Measurements from ENCODE around the gene LAGE3.
A peak's percentile ranks its signal among the peaks of the same experiment; 100 is the strongest.
"Not testable (repeated sequence)": the region's sequence is repeated elsewhere in the genome, so short reads cannot be mapped to it uniquely, and the experiment has no call there.

Gene LAGE3

GRCh38 chrX:154501423-154501822 is 22.3 kb upstream of the LAGE3 start:
- DNase-seq: not testable (repeated sequence)

DNA sequence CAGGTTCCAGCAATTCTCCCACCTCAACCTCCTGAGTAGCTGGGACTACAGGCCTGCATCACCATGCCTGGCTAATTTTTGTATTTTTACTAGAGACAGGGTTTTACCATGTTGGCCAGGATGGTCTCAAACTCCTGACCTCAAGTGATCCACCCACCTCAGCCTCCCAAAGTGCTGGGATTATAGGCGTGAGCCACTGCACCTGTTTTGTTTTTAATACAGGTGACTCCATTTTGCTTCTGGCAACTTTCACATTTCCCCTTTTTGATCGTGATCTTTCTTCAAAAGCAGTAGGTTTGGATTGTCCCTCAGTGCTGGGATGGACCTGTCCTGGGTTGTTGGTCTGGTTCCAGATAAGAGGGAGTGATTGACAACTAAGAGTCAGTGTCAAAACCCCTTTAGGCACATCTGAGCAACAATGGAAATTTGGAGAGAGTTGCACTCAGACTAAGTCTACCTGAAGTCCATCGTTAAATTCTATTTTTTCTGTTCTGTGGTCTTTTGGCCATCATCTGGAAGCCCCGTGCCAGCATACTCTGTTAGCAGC is 17.6 kb upstream of the LAGE3 start:
- DNase-seq: not testable (repeated sequence)

DNA sequence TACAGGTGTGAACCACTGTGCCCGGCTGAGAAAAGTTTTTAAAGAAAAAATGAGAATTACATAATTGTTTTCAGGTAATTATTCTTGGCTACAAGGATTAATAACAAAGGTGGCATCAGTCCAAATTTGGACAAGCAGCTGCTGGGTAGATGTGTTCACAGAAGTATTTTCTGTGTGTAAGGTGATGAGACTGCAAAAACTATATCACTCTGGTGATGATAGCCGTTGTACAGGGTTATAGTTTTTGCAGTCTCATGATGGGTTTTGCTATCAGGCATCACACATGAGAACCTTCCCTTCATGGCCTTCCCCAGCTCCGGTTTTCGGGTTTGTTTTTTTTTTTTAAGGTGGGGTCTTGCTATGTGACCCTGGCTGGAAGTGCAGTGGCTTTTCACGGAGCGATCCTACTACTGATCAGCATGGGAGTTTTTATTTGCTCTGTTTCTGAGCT is 16.4 kb upstream of the LAGE3 start:
- DNase-seq: no peak

DNA sequence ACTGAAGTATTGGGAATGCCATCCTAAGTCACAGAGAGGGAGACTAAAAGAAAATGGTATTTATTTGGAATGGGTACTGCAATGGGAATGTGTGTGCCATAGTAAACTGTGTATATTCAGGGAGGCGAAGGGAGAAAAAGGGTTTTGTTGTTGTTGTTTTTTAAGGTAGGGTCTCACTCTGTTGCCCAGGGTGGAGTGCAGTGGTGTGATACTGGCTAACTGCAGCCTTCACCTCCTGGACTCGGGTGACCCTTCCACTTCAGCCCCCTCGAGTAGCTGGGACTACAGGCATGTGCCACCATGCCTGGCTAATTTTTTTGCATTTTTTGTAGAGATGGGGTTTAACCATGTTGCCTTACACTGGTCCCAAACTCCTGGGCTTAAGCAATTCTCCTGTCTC is 15.6 kb upstream of the LAGE3 start:
- DNase-seq: no peak

DNA sequence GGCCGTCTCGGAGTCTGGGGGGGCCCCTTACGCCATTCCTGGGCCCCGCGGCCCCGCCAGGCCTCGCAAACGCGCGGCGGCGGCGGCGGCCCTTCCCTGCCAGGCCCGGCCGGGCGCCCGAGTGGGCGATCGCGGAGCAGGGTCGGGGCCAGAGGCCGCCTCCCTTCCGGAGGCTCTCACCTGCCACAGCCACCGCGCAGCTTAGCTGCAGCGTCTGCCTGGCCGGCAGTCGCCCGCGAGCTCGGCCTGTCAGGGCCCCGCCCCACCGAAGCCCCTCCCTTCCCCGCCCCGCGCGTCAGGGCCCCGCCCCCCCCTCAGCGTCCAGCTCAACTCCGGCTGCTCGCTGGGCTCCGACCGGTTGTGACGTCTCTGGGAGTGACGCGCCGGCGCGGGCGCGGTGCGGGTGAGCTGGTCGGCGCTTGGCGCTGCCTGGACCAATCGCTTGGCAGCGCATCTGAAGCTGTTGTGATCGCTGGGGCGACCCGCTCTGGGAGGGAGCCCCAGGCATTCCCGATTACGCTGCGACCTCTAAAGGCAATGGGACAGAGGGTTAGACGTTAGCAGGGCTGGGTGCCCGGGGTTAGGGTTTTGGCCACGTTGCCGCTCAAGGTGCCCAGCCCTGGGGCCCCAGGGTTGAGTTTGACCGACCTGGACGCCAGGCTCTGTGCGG is 11.5 kb upstream of the LAGE3 start, which contains the start of gene SLC10A3:
Gene SLC10A3 (minus strand): TSS at position 216 of the 670 bp plus-strand sequence. CDS start 1,689 bp downstream, outside the sequence.
- DNase-seq: peak; percentile 86

DNA sequence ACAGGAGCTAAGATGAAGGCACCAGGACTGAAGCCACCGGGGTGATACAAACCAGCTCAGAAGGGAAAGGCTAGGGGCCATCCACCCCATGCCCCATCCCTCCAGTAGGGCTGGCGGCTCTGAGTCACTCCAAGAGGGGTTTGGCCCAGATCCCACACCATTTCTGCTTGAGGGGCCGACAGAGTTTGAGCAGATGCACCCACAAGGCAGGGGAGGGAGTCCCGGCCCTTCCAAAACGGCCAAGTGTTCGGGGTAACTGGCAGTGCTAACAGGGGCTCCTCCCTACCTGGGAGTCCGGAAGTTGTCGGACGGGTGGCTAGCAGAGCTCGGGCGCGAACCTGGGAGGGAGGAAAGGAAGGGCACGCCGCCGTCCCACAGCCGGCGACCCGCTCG is 10.9 kb upstream of the LAGE3 start:
- no peak for DNase-seq

DNA sequence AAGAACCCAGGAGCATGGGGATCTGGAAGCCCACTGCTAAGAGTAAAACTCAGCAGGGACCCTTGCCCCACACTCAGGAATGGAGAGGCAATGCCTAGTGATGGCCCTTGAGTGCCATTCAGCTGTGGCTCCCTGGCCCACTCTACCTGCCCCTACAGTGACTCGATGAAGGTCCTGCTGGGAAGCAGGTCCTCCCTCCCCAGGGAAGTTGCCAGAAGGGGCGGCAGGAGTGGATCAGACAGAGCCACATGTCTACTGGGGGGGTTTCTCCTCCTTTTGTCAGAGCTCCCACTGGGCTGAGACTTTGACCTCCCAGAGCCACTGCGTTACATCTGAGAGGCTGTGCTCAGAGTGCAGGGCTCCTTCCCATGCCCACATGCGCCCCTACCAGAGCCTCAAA is 10.1 kb upstream of the LAGE3 start:
- DNase-seq: no peak

GRCh38 chrX:154488336-154489075 is 9.4 kb upstream of the LAGE3 start:
- DNase-seq: no peak

DNA sequence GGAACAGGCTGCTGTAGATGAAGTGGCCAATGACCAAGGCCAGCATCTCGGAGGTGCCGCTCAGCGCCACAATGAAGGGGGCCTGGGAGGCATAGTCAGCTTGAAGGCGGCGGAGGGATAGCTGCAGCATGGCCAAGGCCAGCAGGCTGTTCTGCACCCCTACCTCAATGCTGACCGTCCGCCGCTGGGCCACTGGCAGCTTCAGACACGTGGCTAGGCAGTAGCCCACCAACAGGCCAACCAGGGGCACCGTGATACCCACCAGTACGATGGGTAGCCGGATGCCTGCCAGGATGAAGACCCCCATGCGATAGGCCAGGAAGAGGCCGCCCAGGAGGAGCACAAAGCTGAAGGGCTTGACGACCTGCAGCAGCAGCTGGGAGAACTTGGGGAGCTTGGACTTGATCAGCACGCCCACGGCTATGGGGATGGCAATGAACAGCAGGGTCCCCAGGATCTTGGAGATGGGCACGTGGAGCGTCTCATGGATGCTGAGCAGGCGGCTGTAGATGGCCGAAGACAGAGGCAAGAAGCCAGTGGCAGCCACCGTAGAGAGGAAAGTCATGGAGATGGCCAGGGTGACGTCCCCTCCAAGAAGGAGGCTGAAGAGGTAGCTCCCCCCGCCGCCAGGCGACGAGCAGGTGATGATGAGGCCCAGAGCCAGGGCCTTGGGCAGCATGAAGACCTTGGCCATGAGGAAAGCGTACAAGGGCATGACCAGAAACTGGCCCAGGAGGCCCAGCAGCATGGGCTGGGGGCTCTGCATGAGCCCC is 8.6 kb upstream of the LAGE3 start:
- no peak for DNase-seq

DNA sequence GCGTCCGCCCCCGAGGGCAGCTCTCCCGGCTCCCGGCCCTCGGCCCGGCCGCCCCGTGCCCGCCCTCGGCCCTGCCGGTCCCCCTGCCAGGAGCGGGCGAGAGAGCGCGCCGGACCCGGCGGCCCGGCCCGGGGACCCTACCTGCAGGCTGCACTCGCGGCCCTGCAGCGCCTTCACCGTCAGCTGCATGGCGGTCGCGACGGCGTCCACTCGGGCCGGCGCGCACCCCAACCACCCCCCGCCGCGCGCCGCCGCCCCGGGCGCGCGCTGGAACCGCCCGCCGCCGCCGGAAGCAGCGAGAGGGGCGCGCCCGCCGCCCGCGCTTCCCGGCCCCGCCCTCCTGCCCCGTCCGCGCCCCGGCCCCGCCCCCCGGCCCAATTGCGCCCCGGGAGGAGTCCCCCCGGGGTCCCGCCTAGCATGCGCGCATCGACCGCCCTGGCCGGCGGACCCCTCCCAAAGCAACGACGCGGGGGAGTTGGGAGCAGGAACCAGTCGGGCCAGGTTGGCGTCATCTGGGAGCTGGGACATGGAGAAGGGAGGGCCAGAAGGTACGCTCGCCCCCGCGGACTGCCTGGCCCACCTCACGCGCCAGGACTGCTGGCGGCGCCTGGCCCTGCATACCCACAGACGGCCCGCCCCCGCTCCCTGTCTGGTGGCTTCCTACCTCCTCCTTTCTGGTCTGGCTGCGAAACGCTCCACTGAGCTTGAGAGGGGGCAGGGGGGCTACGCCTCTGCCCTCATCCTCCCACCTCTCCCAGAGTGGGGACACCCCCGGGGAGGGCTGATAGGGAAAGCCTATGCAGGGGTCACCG is 7.5 kb upstream of the LAGE3 start, which contains the start of gene UBL4A:
Gene UBL4A (minus strand): TSS at position 220 of the 812 bp plus-strand sequence. CDS start 31 bp downstream, at position 189.
- peak; percentile 53 for DNase-seq

GRCh38 chrX:154486052-154486395 is 6.9 kb upstream of the LAGE3 start:
- DNase-seq: peak; percentile 32

GRCh38 chrX:154485150-154486051 is 6.3 kb upstream of the LAGE3 start:
- no peak for DNase-seq

DNA sequence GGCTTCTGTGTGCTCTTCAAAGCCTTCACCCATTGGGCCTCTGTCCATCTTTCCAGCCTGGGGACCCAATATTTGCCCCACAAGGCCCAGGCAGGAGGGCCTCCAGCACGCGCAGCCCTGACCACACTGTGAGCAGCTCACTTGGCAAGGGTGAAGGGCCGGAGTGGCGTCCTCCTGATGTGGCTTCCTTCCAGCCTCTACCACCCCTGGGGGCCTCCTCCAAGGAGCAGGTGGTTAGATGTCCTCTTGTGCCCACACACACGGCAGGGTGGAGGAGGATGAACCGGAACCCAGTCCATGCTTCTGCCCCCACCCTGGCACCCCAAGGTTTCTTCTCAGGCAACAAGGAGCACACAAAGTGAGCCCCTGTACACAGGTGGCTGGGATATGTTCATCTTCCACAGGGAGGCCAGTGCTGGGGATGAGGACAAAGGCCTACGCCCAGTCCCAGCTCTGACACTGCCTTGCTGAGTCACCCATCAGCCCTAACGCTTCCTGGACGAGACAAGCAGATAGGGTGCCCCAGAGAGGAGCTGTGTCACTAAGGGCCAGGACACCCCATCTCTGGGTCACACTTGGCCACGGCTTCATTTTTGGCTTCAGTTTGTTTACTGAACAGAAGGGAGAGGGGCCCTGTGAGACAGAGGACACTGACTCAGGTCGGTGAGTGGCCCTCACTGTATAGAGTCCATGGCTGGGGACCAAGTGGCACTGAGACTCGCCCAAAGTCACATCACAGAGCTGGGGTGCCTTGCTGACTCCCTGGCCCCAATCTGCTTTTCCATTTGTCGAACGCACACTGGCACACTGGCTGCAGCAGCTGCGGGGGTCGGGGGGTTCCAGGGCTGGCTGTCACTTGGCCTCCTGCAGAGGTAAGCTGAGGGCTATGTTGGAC is 5.4 kb upstream of the LAGE3 start:
- DNase-seq: no peak

GRCh38 chrX:154483325-154483724 is 4.2 kb upstream of the LAGE3 start:
- DNase-seq: no peak

DNA sequence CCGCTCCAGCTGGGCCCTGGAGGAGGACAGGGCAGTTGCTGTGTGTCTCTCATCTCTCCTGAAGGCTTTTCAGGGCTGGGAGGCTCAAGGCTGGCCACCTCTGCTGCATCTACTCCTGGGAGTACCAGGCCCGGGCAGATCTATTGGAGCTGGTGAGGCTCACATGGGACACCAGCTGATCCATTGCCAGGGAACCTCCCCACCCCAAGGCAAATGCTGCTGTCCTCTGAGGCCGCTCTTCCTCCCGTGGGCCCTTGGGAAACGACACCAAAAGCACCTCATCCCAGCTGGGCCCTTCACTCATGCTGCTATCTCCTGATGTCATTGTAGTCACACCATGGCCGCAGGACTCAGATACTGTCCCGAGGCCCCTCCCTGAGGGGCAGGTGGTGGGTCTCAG is 3.7 kb upstream of the LAGE3 start:
- no peak for DNase-seq

GRCh38 chrX:154481911-154482601 is 3.0 kb upstream of the LAGE3 start:
- no peak for DNase-seq

DNA sequence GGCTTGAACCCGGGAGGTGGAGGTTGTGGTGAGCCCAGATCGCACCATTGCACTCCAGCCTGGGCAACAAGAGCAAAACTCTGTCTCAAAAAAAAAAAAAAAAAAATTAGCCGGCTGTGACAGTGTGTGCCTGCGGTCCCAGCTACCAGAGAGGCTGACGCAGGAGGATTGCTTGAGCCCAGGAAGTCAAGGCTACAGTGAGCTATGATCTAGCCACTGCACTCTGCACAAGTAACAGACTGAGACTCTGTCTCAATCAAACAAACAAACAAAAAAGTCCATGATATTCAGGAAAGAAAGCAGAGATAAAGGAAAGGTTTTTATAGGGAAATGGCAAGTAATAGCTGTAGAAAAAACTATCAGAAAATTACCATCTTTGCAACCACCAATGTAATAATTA is 2.1 kb upstream of the LAGE3 start:
- DNase-seq: no peak

DNA sequence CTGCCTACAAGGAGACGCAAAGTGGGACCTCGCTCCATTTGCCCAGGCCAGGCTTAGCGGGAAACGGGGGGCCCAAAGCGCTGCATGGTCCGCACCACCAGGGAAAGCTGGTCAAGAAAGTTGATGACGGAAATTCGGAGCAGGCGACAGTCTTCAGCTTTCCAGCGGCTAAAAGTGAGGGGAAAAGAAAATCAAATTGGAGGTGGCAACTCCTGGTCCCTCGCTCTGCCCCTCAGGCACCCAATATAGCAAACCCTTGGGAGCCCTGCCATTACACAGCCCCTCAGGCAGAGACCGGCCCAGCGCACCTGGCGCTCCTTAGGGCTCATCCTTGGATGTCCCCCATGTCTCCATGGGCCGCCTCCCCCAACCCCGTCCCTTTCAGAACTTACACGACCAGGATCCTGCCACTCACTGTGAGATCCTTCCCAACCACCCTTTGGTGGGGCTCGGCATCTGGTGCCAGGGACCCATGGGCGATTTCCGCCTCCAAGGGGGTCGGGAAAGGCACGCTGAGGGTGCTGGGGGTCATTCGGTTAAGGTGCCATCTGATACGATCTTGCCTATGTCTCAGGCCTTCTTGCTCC is 1.1 kb downstream of the LAGE3 start:
- DNase-seq: no peak

DNA sequence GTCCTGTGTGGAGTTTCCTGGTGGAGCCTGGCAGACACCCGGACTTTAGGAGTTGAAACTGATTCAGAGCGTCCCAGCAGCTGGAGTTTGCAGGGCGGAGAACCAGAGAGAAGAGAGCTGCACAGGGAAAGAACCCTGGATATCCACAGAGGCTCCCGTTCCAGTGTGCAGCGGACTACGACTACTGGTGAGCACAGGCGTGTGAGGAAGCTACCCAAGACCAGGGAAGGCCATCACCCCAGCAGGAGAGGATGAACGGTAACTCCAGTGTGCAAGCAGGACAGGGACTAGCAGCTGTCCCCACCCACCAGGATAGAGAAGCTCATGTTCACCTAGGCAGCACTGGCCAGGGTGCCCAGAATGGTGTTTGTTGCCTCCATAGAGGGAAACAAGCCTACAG is 2.3 kb downstream of the LAGE3 start:
- DNase-seq: no peak
